H9 (cell line): Measurements from ENCODE around the gene SUPT6H. TPM values are rescaled to one million over a fixed set of nuclear protein-coding genes. Genes with fewer than 3 reads are reported as not detected.

Source experiments
- DNase-seq: peaks from one replicate; pipeline ENCODE4 v3.0.0-alpha.2; 2017
- H2AFZ ChIP-seq: one replicate; pipeline ENCODE4 v1.6.1; 2013; ENCODE audit warnings: mild to moderate bottlenecking, low read length, control low read depth, moderate library complexity
- H2AK5ac ChIP-seq: 2 replicates; pipeline ENCODE4 v1.6.1; 2013; ENCODE audit warnings: low read length, control low read depth, mixed read lengths; ENCODE audit not compliant: insufficient read length
- H2BK120ac ChIP-seq: one replicate; pipeline ENCODE4 v1.6.1; 2013; ENCODE audit warnings: low read depth, mild to moderate bottlenecking, low read length, control low read depth, inconsistent platforms; ENCODE audit not compliant: poor library complexity, severe bottlenecking
- H2BK12ac ChIP-seq: 2 replicates; pipeline ENCODE4 v1.6.1; 2013; ENCODE audit warnings: low read length, control low read depth, mixed read lengths, low read depth; ENCODE audit not compliant: insufficient read length
- H2BK15ac ChIP-seq: 2 replicates; pipeline ENCODE4 v1.6.1; 2013; ENCODE audit warnings: low read depth, low read length, control low read depth
- H2BK20ac ChIP-seq: one replicate; pipeline ENCODE4 v1.6.1; 2013; ENCODE audit warnings: low read depth, mild to moderate bottlenecking, low read length, control low read depth, inconsistent platforms; ENCODE audit not compliant: poor library complexity, severe bottlenecking
- H2BK5ac ChIP-seq: 2 replicates; pipeline ENCODE4 v1.6.1; 2013; ENCODE audit warnings: low read length, control low read depth, mixed read lengths; ENCODE audit not compliant: insufficient read length
- H3K14ac ChIP-seq: 2 replicates; pipeline ENCODE4 v1.6.1; 2013; ENCODE audit warnings: low read length, control low read depth; ENCODE audit not compliant: insufficient read depth
- H3K18ac ChIP-seq: 2 replicates; pipeline ENCODE4 v1.6.1; 2013; ENCODE audit warnings: low read depth, mild to moderate bottlenecking, mixed read lengths, low read length, control low read depth; ENCODE audit not compliant: insufficient read length
- H3K23ac ChIP-seq: 2 replicates; pipeline ENCODE4 v1.6.1; 2013; ENCODE audit warnings: low read length, control low read depth, mixed read lengths, low read depth; ENCODE audit not compliant: insufficient read length
- H3K23me2 ChIP-seq: 2 replicates; pipeline ENCODE4 v1.6.1; 2013; ENCODE audit warnings: low read depth, mild to moderate bottlenecking, mixed read lengths, low read length, control low read depth; ENCODE audit not compliant: insufficient read length, poor library complexity, severe bottlenecking
- H3K27ac ChIP-seq: 2 replicates; pipeline ENCODE4 v1.5.1; 2013; ENCODE audit warnings: low read length, control low read depth, mixed read lengths, low read depth; ENCODE audit not compliant: insufficient read length
- H3K27me3 ChIP-seq: 2 replicates; pipeline ENCODE4 v1.6.1; 2013; ENCODE audit warnings: low read length, control low read depth, inconsistent platforms; ENCODE audit not compliant: insufficient read depth
- H3K4ac ChIP-seq: 2 replicates; pipeline ENCODE4 v1.6.1; 2013; ENCODE audit warnings: low read depth, mild to moderate bottlenecking, control low read depth, inconsistent platforms, low read length, moderate library complexity
- H3K4me1 ChIP-seq: 2 replicates; pipeline ENCODE4 v1.6.1; 2013; ENCODE audit warnings: low read length, control low read depth, inconsistent platforms; ENCODE audit not compliant: insufficient read depth
- H3K4me2 ChIP-seq: 2 replicates; pipeline ENCODE4 v1.6.1; 2013; ENCODE audit warnings: low read length, control low read depth, mixed read lengths; ENCODE audit not compliant: insufficient read length, insufficient read depth
- H3K56ac ChIP-seq: 2 replicates; pipeline ENCODE4 v1.6.1; 2013; ENCODE audit warnings: low read depth, mild to moderate bottlenecking, mixed read lengths, low read length, control low read depth; ENCODE audit not compliant: insufficient read length
- H3K79me1 ChIP-seq: 2 replicates; pipeline ENCODE4 v1.6.1; 2013; ENCODE audit warnings: low read depth, mild to moderate bottlenecking, moderate library complexity, low read length, control low read depth, inconsistent platforms; ENCODE audit not compliant: insufficient read depth, poor library complexity, severe bottlenecking
- H3K79me2 ChIP-seq: 2 replicates; pipeline ENCODE4 v1.6.1; 2013; ENCODE audit warnings: low read length, control low read depth, inconsistent platforms; ENCODE audit not compliant: insufficient read depth
- H3K9ac ChIP-seq: 2 replicates; pipeline ENCODE4 v1.6.1; 2013; ENCODE audit warnings: low read length, control low read depth, mixed read lengths; ENCODE audit not compliant: insufficient read length; ENCODE audit errors: extremely low read depth
- H3K9me3 ChIP-seq: one replicate; pipeline ENCODE4 v1.6.1; 2013; ENCODE audit warnings: low read depth, low read length, inconsistent platforms; ENCODE audit not compliant: control insufficient read depth
- H3T11ph ChIP-seq: one replicate; pipeline ENCODE4 v1.6.1; 2013; ENCODE audit warnings: mild to moderate bottlenecking, low read length, control low read depth, inconsistent platforms
- H4K20me1 ChIP-seq: one replicate; pipeline ENCODE4 v1.6.1; 2013; ENCODE audit not compliant: control insufficient read depth, insufficient read length, insufficient read depth
- H4K5ac ChIP-seq: 2 replicates; pipeline ENCODE4 v1.6.1; 2013; ENCODE audit warnings: low read depth, mild to moderate bottlenecking, mixed read lengths, low read length, control low read depth; ENCODE audit not compliant: insufficient read length
- H4K8ac ChIP-seq: replicated peaks from 2 replicates; pipeline ENCODE4 v1.6.1; 2013; ENCODE audit warnings: low read length, control low read depth, mixed read lengths, low read depth; ENCODE audit not compliant: insufficient read length
- H4K91ac ChIP-seq: 2 replicates; pipeline ENCODE4 v1.6.1; 2013; ENCODE audit warnings: low read depth, mild to moderate bottlenecking, moderate library complexity, mixed read lengths, low read length, control low read depth; ENCODE audit not compliant: insufficient read length
- H3K27ac Mint-ChIP-seq, 3 experiments: 2 replicates in 2 of 3; 3 replicates in 1 of 3; pipeline ENCODE4 v1.8.0; 2020 to 2021; ENCODE audit warnings: mixed read lengths in 3 of 3, mild to moderate bottlenecking in 1 of 3, moderate library complexity in 1 of 3
- H3K27me3 Mint-ChIP-seq: 2 replicates; pipeline ENCODE4 v1.8.0; 2021; ENCODE audit warnings: low read depth, mild to moderate bottlenecking, moderate library complexity, mixed read lengths
- H3K36me3 Mint-ChIP-seq, 3 experiments: 2 replicates in 2 of 3; 3 replicates in 1 of 3; pipeline ENCODE4 v1.8.0; 2020 to 2021; ENCODE audit warnings: low read depth in 3 of 3, mixed read lengths in 3 of 3; ENCODE audit not compliant: insufficient read depth in 1 of 3
- H3K4me1 Mint-ChIP-seq, 2 experiments: 2 replicates each; pipeline ENCODE4 v1.8.0; 2020; ENCODE audit warnings: mixed read lengths in 2 of 2
- H3K4me3 Mint-ChIP-seq, 2 experiments: 2 replicates in 1 of 2; 3 replicates in 1 of 2; pipeline ENCODE4 v1.8.0; 2020 to 2021; ENCODE audit warnings: mild to moderate bottlenecking in 2 of 2, mixed read lengths in 2 of 2, moderate library complexity in 1 of 2
- H3K9me3 Mint-ChIP-seq, 2 experiments: 2 replicates in 1 of 2; 3 replicates in 1 of 2; pipeline ENCODE4 v1.8.0; 2020; ENCODE audit warnings: mild to moderate bottlenecking in 2 of 2, mixed read lengths in 2 of 2, moderate library complexity in 1 of 2
- WGBS: extraction: QIAGEN DNeasy Blood & Tissue Kit; methylation state at CpG from one replicate; pipeline ENCODE4 v1.1.7; 2013; ENCODE audit warnings: missing lambda C conversion rate, low lambda C conversion rate, mixed read lengths; ENCODE audit not compliant: insufficient read length; ENCODE audit errors: extremely low coverage; 5-methylcytosine and 5-hydroxymethylcytosine counted together
- total RNA-seq: library from RNA; stranded (reverse); gene quantifications from 2 replicates; pipeline ENCODE4 v1.2.1, GENCODE V29; 2021
- TF ChIP-seq, protein P1 (sequence below): fragments of 200-600 bp; sonication (generic); conservative IDR thresholded peaks from 3 replicates; pipeline ENCODE4 v1.8.0; 2021; ENCODE audit warnings: antibody characterized with exemption, mild to moderate bottlenecking

The SUPT6H gene
- total RNA-seq, 1 experiment from 2014 or later: 85.8 TPM

DNA sequence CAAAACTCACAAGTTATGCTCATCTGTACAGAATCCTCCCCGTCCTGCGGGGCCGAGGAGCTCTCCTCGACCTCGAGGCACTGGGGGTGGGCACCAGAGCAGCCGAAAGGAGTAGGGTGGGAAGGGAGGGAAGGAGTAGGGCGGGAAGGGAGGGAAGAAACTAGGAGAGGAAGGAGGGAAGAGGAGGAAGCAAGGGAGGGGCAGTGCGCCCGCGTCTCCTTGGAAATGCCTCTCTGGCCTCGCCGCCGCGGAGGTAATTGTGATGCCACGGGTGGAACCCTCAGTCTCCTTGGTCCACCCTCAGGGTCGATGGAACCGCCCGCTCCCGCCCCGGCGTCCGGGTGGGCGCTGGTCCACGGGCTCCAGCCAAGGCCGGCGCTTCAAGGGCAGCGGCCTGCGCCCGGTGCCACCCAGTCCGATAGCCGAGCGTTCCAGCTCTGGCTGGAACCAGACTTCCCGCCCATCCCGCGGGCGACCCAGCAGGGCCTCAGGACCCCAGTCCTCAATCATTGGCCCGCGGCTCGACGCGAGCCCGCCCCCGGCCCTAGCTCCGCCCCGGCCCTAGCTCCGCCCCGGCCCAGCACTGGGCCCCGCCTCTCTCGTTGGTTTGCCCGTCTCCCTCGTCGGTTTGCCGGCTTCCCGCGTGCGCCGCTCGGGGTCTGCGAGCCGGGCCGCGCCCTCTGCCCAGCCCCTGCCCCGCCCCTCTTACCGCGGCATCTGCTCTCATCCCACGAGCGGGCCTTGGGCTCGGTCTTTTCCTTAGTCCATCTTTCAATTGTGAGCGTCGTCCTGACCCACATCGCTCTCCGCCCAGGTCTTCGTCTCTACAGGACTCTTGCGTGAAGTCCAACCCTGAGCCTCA is 49.1 kb downstream of the SUPT6H start:
- Histone ChIP-seq H3K18ac (peak overlapping the region; percentile 94), H3K4me1 (peaks cover 2% of the 10 kb centered on the region; the same call in 1 of the 2 replicates), H4K91ac (no peak overlapping the region), H3K27me3 (no peaks in the 10 kb centered on the region), H3K23ac (no peak overlapping the region), H3K14ac (peak overlapping the region; percentile 94), H4K8ac (no peak overlapping the region), H2BK15ac (no peak overlapping the region), H3K79me2 (peaks cover 1% of the 10 kb centered on the region; the same call in 1 of the 2 replicates), H3K9ac (peak overlapping the region; percentile 79), H4K5ac (peak overlapping the region; percentile 7), H2AK5ac (no peak overlapping the region), H4K20me1 (no peaks in the 10 kb centered on the region), H3K9me3 (no peaks in the 10 kb centered on the region), H3K79me1 (peaks cover 4% of the 10 kb centered on the region), H3K56ac (no peak overlapping the region), H2AFZ (no peak overlapping the region), H3K4me2 (peak overlapping the region; percentile 66), H3K4ac (no peak overlapping the region), H3T11ph (no peak overlapping the region), H2BK5ac (no peak overlapping the region), H3K27ac (peak overlapping the region; percentile 68), H2BK12ac (no peak overlapping the region), H2BK120ac (no peak overlapping the region), H2BK20ac (no peak overlapping the region), H3K23me2 (peaks cover 14% of the 10 kb centered on the region)
- Mint-ChIP-seq H3K9me3 (no peaks in the 10 kb centered on the region), H3K27ac (peak overlapping the region; percentile 99 to 100 (median 99)), H3K27me3 (no peaks in the 10 kb centered on the region), H3K36me3 (peaks cover 23 to 42% (median 29%) of the 10 kb centered on the region in 3 experiments; a peak in 6 of 7 replicates), H3K4me3 (peak overlapping the region; percentile 89 to 96), H3K4me1 (peaks cover 28 to 43% of the 10 kb centered on the region in 2 experiments)
- TF ChIP-seq, protein P1, sequence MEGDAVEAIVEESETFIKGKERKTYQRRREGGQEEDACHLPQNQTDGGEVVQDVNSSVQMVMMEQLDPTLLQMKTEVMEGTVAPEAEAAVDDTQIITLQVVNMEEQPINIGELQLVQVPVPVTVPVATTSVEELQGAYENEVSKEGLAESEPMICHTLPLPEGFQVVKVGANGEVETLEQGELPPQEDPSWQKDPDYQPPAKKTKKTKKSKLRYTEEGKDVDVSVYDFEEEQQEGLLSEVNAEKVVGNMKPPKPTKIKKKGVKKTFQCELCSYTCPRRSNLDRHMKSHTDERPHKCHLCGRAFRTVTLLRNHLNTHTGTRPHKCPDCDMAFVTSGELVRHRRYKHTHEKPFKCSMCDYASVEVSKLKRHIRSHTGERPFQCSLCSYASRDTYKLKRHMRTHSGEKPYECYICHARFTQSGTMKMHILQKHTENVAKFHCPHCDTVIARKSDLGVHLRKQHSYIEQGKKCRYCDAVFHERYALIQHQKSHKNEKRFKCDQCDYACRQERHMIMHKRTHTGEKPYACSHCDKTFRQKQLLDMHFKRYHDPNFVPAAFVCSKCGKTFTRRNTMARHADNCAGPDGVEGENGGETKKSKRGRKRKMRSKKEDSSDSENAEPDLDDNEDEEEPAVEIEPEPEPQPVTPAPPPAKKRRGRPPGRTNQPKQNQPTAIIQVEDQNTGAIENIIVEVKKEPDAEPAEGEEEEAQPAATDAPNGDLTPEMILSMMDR: no peak
- peak; percentile 99 for DNase-seq
- no CpG with 5 or more reads among the region's 74 CpGs for WGBS
